Body of pancreas (tissue), 4 donors: ENCODE measurements around the gene ITGA1. TPM values are rescaled to one million over a fixed set of nuclear protein-coding genes. Genes with fewer than 3 reads are reported as not detected.
A peak's percentile ranks its signal among the peaks of the same experiment; 100 is the strongest.

Experiments used
- ATAC-seq: fragments of 150-250 bp; one replicate; pipeline ENCODE4 v1.9.1; 2016
- DNase-seq, 4 donors: peaks; one replicate each; pipeline ENCODE4 v3.0.0-alpha.2; 2019
- H3K27ac ChIP-seq, 4 donors: fragments of 200-600 bp; sonication (generic); 1 replicate in 3 of 4; 2 replicates in 1 of 4; pipeline versions ENCODE4 v1.5.1 to v1.6.1; 2016 to 2019; ENCODE audit warnings: mild to moderate bottlenecking in 1 of 4, mixed read lengths in 1 of 4, moderate library complexity in 1 of 4
- H3K27me3 ChIP-seq, 2 donors: fragments of 200-600 bp; sonication (generic); one replicate each; pipeline ENCODE4 v1.6.0; 2016; ENCODE audit warnings: mild to moderate bottlenecking in 1 of 2
- H3K36me3 ChIP-seq, 2 donors: fragments of 200-600 bp; sonication (generic); replicated peaks in 1 of 2; 2 replicates each; pipeline ENCODE4 v1.5.1; 2016; ENCODE audit warnings: low read depth in 2 of 2; ENCODE audit not compliant: insufficient read depth in 1 of 2
- H3K4me1 ChIP-seq: fragments of 200-600 bp; sonication (generic); one replicate; pipeline ENCODE4 v1.6.0; 2016
- H3K4me3 ChIP-seq, 2 donors: fragments of 200-600 bp; sonication (generic); 1 replicate in 1 of 2; 2 replicates in 1 of 2; pipeline ENCODE4 v1.5.1; 2016 to 2019
- H3K9me3 ChIP-seq, 3 donors: fragments of 200-600 bp; sonication (generic); 1 replicate in 2 of 3; 2 replicates in 1 of 3; pipeline ENCODE4 v1.5.1; 2016
- CTCF ChIP-seq, 7 experiments: fragments of 450-650 bp in 4 of 7; fragments of 200-600 bp in 3 of 7; sonication (generic) in 3 of 7; IDR thresholded peaks; one replicate each; pipeline ENCODE4 v1.5.1; 2016 to 2019; ENCODE audit warnings: antibody characterized with exemption in 7 of 7
- POLR2A ChIP-seq, 3 donors: fragments of 450-650 bp; IDR thresholded peaks; one replicate each; pipeline ENCODE4 v1.6.1; 2016; ENCODE audit warnings: antibody characterized with exemption in 3 of 3, mild to moderate bottlenecking in 2 of 3
- WGBS, 2 donors: methylation state at CpG; one replicate each; pipeline ENCODE4 v1.1.5; 2017; 5-methylcytosine and 5-hydroxymethylcytosine counted together
- intact Hi-C: fragments of 100-400 bp; cut with DNase I; formaldehyde crosslinking; loops from one replicate; pipeline ENCODE4 v1.15.1; 2023
- total RNA-seq, 2 donors: library from RNA; depleted of rRNA; stranded (reverse); fragments of >200 nt; gene quantifications; one replicate each; pipeline ENCODE4 v1.1.0, GENCODE V29; 2016

The ITGA1 gene
- total RNA-seq, 2 donors from 2014 or later = 6.9 to 11.2 TPM

- no peaks in the 10 kb centered on the region for H3K36me3 ChIP-seq
- H3K4me3 ChIP-seq = no peak overlapping the region
- TF ChIP-seq POLR2A (IDR thresholded peaks at IDR 0.05) (no peak), CTCF (IDR thresholded peaks at IDR 0.05) (no peak)
- intact Hi-C loops = no loop called here
- peaks cover 31% of the 10 kb centered on the region for H3K4me1 ChIP-seq
- H3K9me3 ChIP-seq = no peaks in the 10 kb centered on the region
- 28 to 33% methylated on average over 5 of the region's 5 CpGs for WGBS, 2 donors
- ATAC-seq = no peak
- no peak for DNase-seq
- H3K27ac ChIP-seq = peak overlapping the region in 2 of 4 donors; percentile 5 to 14
- no peaks in the 10 kb centered on the region for H3K27me3 ChIP-seq
These were observed 108.1 kb downstream of the ITGA1 start for GRCh38 chr5:52895572-52896413.

GRCh38 chr5:52896534-52897237 lies 109.0 kb downstream of the ITGA1 start:
- TF ChIP-seq CTCF (IDR thresholded peaks at IDR 0.05) = no peak
- TF ChIP-seq POLR2A (IDR thresholded peaks at IDR 0.05) = no peak
- ATAC-seq = no peak
- Histone ChIP-seq H3K4me1 (peaks cover 31% of the 10 kb centered on the region), H3K27ac (no peak overlapping the region), H3K4me3 (no peak overlapping the region), H3K36me3 (no peaks in the 10 kb centered on the region), H3K27me3 (no peaks in the 10 kb centered on the region), H3K9me3 (no peaks in the 10 kb centered on the region)
- no peak for DNase-seq
- WGBS, 2 donors = 44 to 49% methylated on average over 2 of the region's 2 CpGs
- intact Hi-C loops = no loop called here

GRCh38 chr5:52897238-52897614 lies 109.5 kb downstream of the ITGA1 start:
- DNase-seq = no peak
- H3K4me1 ChIP-seq = peaks cover 27% of the 10 kb centered on the region
- ATAC-seq = no peak
- no peak overlapping the region for H3K4me3 ChIP-seq
- no peaks in the 10 kb centered on the region for H3K27me3 ChIP-seq
- H3K36me3 ChIP-seq = no peaks in the 10 kb centered on the region
- H3K9me3 ChIP-seq = no peaks in the 10 kb centered on the region
- intact Hi-C loops = no loop called here
- H3K27ac ChIP-seq = no peak overlapping the region
- TF ChIP-seq POLR2A (IDR thresholded peaks at IDR 0.05) (no peak), CTCF (IDR thresholded peaks at IDR 0.05) (no peak)

- Histone ChIP-seq H3K4me1 (peaks cover 15% of the 10 kb centered on the region), H3K36me3 (no peaks in the 10 kb centered on the region), H3K27me3 (no peaks in the 10 kb centered on the region), H3K27ac (no peak overlapping the region), H3K4me3 (no peak overlapping the region), H3K9me3 (no peaks in the 10 kb centered on the region)
- no peak for ATAC-seq
- DNase-seq = no peak
- 49 to 59% methylated on average over 5 of the region's 5 CpGs for WGBS, 2 donors
- TF ChIP-seq CTCF (IDR thresholded peaks at IDR 0.05) (no peak), POLR2A (IDR thresholded peaks at IDR 0.05) (no peak)
- intact Hi-C loops = no loop called here
These were observed 111.4 kb downstream of the ITGA1 start for GRCh38 chr5:52898961-52899680.
